HepG2 (cell line): ENCODE data around the gene PSKH1. TPM values are rescaled to one million over a fixed set of nuclear protein-coding genes. Genes with fewer than 3 reads are reported as not detected.

Experiments used
- CAMTA2 ChIP-seq: sonication (generic); formaldehyde crosslinking; IDR thresholded peaks from 2 replicates; pipeline ENCODE4 v1.4.0; 2020; ENCODE audit warnings: mild to moderate bottlenecking, missing genetic modification reagents, borderline replicate concordance
- CEBPB ChIP-seq: IDR thresholded peaks from 2 replicates; pipeline ENCODE4 v1.6.1; 2011; ENCODE audit warnings: low read depth, low read length, improper control_type of control experiment, borderline replicate concordance
- NFKB2 ChIP-seq: sonication (generic); formaldehyde crosslinking; IDR thresholded peaks from 2 replicates; pipeline ENCODE4 v1.4.0; 2020; ENCODE audit warnings: missing genetic modification reagents, borderline replicate concordance
- POLR2AphosphoS2 ChIP-seq: IDR thresholded peaks from 2 replicates; pipeline ENCODE4 v1.6.1; 2011; ENCODE audit warnings: low read depth, low read length, improper control_type of control experiment
- RARG ChIP-seq: sonication (generic); formaldehyde crosslinking; IDR thresholded peaks from 2 replicates; pipeline ENCODE4 v1.4.0; 2020; ENCODE audit warnings: low read depth, mild to moderate bottlenecking, missing genetic modification reagents
- STAG1 ChIP-seq: sonication (generic); formaldehyde crosslinking; IDR thresholded peaks from 2 replicates; pipeline ENCODE4 v1.4.0; 2020; ENCODE audit warnings: missing genetic modification reagents
- YEATS4 ChIP-seq: sonication (generic); formaldehyde crosslinking; IDR thresholded peaks from 2 replicates; pipeline ENCODE4 v1.4.0; 2020; ENCODE audit warnings: missing genetic modification reagents, borderline replicate concordance
- ZBTB42 ChIP-seq: sonication (generic); formaldehyde crosslinking; IDR thresholded peaks from 2 replicates; pipeline ENCODE4 v1.5.0; 2020; ENCODE audit warnings: mild to moderate bottlenecking, missing genetic modification reagents
- ZBTB7A ChIP-seq: sonication (generic); formaldehyde crosslinking; IDR thresholded peaks from 2 replicates; pipeline ENCODE4 v1.8.0; 2022; ENCODE audit warnings: mild to moderate bottlenecking, missing genetic modification reagents
- ZFP36 ChIP-seq: fragments of 150-350 bp; IDR thresholded peaks from 2 replicates; pipeline ENCODE4 v1.6.1; 2018; ENCODE audit warnings: borderline replicate concordance, low read length, low read depth; ENCODE audit not compliant: partially characterized antibody
- ZIK1 ChIP-seq: sonication (generic); formaldehyde crosslinking; IDR thresholded peaks from 2 replicates; pipeline ENCODE4 v1.5.0; 2020; ENCODE audit warnings: mild to moderate bottlenecking, low read depth, missing genetic modification reagents, borderline replicate concordance
- ZNF34 ChIP-seq: sonication (generic); formaldehyde crosslinking; IDR thresholded peaks from 2 replicates; pipeline ENCODE4 v1.4.0; 2020; ENCODE audit warnings: mild to moderate bottlenecking, missing genetic modification reagents, borderline replicate concordance
- ZNF343 ChIP-seq: sonication (generic); formaldehyde crosslinking; IDR thresholded peaks from 2 replicates; pipeline ENCODE4 v1.4.0; 2020; ENCODE audit warnings: mild to moderate bottlenecking, missing genetic modification reagents
- ZNF501 ChIP-seq: sonication (generic); formaldehyde crosslinking; IDR thresholded peaks from 2 replicates; pipeline ENCODE4 v1.5.1; 2020; ENCODE audit warnings: mild to moderate bottlenecking, moderate library complexity, missing genetic modification reagents
- ZNF572 ChIP-seq: sonication (generic); formaldehyde crosslinking; IDR thresholded peaks from 2 replicates; pipeline ENCODE4 v1.5.1; 2020; ENCODE audit warnings: mild to moderate bottlenecking, missing genetic modification reagents
- polyA plus RNA-seq, 8 experiments: library from polyadenylated mRNA; depleted of rRNA in 3 of 8; stranded (reverse) in 7 of 8; unstranded in 1 of 8; fragments of >200 nt; fragmentation: Illumina TruSeq in 4 of 8; extraction: Trizol in 4 of 8; gene quantifications; 2 replicates each; pipeline versions ENCODE4 v1.2.1 to v1.2.3, GENCODE V29; 2011 to 2016; ENCODE audit warnings: low read depth in 4 of 8, missing spikeins in 1 of 8, mixed read lengths in 1 of 8; ENCODE audit not compliant: insufficient read depth in 1 of 8
- total RNA-seq, 5 experiments: library from RNA; depleted of rRNA; stranded (reverse); fragments of >200 nt; fragmentation: Illumina TruSeq; extraction: Trizol; gene quantifications; 2 replicates each; pipeline ENCODE4 v1.2.3, GENCODE V29; 2016; ENCODE audit warnings: low read depth in 1 of 5
- TF ChIP-seq, protein P1 (sequence below): sonication (generic); formaldehyde crosslinking; IDR thresholded peaks from 2 replicates; pipeline ENCODE4 v1.8.1; 2022; ENCODE audit warnings: low read depth, mild to moderate bottlenecking, missing genetic modification reagents
- TF ChIP-seq, protein P2 (sequence below): sonication (generic); formaldehyde crosslinking; IDR thresholded peaks from 2 replicates; pipeline ENCODE4 v1.4.0; 2020; ENCODE audit warnings: mild to moderate bottlenecking, missing genetic modification reagents
- TF ChIP-seq, protein P3 (sequence below): sonication (generic); formaldehyde crosslinking; IDR thresholded peaks from 2 replicates; pipeline ENCODE4 v1.8.0; 2022; ENCODE audit warnings: missing genetic modification reagents, low read depth, mild to moderate bottlenecking, borderline replicate concordance
- TF ChIP-seq, protein P4 (sequence below): sonication (generic); formaldehyde crosslinking; IDR thresholded peaks from 2 replicates; pipeline ENCODE4 v1.4.0; 2020; ENCODE audit warnings: missing genetic modification reagents, mild to moderate bottlenecking, borderline replicate concordance
- TF ChIP-seq, protein P5 (sequence below): sonication (generic); formaldehyde crosslinking; IDR thresholded peaks from 2 replicates; pipeline ENCODE4 v1.4.0; 2020; ENCODE audit warnings: missing genetic modification reagents; ENCODE audit errors: not compliant biosample characterization

Gene PSKH1
- total and polyA plus RNA-seq, 2 of the 13 experiments (the other 11 are each of a cell fraction or from before 2014, with no cell fraction given): 8.4 to 19.1 TPM

DNA sequence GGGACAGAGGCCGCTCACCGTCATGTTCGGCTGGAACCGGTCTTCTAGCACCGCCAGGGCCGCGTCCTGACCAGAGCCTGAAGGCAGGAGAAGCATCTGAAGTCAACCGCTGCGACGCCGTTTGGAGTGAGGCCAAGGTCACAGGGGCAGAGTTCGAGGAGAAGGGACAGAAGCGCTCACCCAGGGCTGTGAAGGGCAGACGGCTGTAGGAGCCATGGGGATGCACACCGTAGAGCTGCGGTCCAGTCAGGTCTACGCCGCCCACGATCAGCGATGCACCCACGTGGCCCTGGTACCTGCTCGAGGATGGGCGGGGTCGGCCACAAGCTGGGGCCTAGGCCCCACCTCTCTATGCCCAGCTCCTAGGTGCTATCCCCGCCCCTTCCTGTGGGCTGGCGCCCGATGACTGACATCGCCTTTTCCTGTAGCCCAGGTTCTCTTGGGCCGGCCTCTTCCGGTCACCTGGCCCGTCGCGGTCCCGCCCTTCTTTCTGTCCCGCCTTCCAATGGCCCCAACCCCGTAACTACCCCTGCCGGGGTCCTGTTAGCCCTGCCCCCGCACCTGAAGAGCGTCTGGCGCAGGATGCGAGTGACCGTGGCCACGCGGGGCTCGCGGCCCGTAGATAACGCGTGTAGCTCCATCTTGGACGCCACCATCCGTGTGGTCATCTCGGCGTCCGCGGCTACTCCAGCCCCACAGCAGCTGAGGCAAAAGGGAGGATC lies 42.5 kb downstream of the PSKH1 start (continued):
- TF ChIP-seq, protein P1, sequence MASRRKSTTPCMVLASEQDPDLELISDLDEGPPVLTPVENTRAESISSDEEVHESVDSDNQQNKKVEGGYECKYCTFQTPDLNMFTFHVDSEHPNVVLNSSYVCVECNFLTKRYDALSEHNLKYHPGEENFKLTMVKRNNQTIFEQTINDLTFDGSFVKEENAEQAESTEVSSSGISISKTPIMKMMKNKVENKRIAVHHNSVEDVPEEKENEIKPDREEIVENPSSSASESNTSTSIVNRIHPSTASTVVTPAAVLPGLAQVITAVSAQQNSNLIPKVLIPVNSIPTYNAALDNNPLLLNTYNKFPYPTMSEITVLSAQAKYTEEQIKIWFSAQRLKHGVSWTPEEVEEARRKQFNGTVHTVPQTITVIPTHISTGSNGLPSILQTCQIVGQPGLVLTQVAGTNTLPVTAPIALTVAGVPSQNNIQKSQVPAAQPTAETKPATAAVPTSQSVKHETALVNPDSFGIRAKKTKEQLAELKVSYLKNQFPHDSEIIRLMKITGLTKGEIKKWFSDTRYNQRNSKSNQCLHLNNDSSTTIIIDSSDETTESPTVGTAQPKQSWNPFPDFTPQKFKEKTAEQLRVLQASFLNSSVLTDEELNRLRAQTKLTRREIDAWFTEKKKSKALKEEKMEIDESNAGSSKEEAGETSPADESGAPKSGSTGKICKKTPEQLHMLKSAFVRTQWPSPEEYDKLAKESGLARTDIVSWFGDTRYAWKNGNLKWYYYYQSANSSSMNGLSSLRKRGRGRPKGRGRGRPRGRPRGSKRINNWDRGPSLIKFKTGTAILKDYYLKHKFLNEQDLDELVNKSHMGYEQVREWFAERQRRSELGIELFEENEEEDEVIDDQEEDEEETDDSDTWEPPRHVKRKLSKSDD (CRISPR knock-in tag): no peak; the same call in 1 of the 2 replicates
- TF ChIP-seq NFKB2 (CRISPR knock-in tag): peak; percentile 83; the same call in 1 of the 2 replicates
- TF ChIP-seq ZNF343 (CRISPR knock-in tag): peak; percentile 71; the same call in 1 of the 2 replicates
- no peak for TF ChIP-seq ZFP36
- TF ChIP-seq ZIK1 (CRISPR knock-in tag): peak; percentile 81; the same call in 1 of the 2 replicates
- peak; percentile 96 for TF ChIP-seq YEATS4 (CRISPR knock-in tag)
- TF ChIP-seq, protein P2, sequence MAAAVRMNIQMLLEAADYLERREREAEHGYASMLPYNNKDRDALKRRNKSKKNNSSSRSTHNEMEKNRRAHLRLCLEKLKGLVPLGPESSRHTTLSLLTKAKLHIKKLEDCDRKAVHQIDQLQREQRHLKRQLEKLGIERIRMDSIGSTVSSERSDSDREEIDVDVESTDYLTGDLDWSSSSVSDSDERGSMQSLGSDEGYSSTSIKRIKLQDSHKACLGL (CRISPR knock-in tag): peak; percentile 100
- TF ChIP-seq STAG1 (CRISPR knock-in tag): peak; percentile 32; the same call in 1 of the 2 replicates
- TF ChIP-seq RARG (CRISPR knock-in tag): no peak
- TF ChIP-seq ZBTB42 (CRISPR knock-in tag): peak; percentile 26; the same call in 1 of the 2 replicates
- TF ChIP-seq ZBTB7A: 0 out of 2 replicates have a peak, but pooled peaks have one; percentile 64
- peak; percentile 92 for TF ChIP-seq POLR2AphosphoS2
- 0 out of 2 replicates have a peak, but pooled peaks have one; percentile 42 for TF ChIP-seq CAMTA2
- TF ChIP-seq, protein P3, sequence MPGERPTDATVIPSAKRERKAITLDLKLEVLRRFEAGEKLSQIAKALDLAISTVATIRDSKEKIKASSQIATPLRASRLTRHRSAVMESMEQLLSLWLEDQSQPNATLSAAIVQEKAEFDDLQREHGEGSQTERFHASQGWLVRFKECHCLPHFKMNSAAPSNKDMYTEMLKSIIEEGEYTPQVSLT: no peak; the same call in 1 of the 2 replicates
- TF ChIP-seq, protein P4, sequence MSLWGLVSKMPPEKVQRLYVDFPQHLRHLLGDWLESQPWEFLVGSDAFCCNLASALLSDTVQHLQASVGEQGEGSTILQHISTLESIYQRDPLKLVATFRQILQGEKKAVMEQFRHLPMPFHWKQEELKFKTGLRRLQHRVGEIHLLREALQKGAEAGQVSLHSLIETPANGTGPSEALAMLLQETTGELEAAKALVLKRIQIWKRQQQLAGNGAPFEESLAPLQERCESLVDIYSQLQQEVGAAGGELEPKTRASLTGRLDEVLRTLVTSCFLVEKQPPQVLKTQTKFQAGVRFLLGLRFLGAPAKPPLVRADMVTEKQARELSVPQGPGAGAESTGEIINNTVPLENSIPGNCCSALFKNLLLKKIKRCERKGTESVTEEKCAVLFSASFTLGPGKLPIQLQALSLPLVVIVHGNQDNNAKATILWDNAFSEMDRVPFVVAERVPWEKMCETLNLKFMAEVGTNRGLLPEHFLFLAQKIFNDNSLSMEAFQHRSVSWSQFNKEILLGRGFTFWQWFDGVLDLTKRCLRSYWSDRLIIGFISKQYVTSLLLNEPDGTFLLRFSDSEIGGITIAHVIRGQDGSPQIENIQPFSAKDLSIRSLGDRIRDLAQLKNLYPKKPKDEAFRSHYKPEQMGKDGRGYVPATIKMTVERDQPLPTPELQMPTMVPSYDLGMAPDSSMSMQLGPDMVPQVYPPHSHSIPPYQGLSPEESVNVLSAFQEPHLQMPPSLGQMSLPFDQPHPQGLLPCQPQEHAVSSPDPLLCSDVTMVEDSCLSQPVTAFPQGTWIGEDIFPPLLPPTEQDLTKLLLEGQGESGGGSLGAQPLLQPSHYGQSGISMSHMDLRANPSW (CRISPR knock-in tag): peak; percentile 90; the same call in 1 of the 2 replicates
- no peak for TF ChIP-seq CEBPB
- TF ChIP-seq, protein P5, sequence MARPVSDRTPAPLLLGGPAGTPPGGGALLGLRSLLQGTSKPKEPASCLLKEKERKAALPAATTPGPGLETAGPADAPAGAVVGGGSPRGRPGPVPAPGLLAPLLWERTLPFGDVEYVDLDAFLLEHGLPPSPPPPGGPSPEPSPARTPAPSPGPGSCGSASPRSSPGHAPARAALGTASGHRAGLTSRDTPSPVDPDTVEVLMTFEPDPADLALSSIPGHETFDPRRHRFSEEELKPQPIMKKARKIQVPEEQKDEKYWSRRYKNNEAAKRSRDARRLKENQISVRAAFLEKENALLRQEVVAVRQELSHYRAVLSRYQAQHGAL (CRISPR knock-in tag): peak; percentile 95
- peak; percentile 90; the same call in 1 of the 2 replicates for TF ChIP-seq ZNF34 (CRISPR knock-in tag)
- TF ChIP-seq ZNF572 (CRISPR knock-in tag): peak; percentile 87
- TF ChIP-seq ZNF501 (CRISPR knock-in tag): peak; percentile 97
